HUES64 (cell line): Measurements from ENCODE around the gene PRDX4.

Experiments used
- H3K27ac ChIP-seq: 2 replicates; pipeline ENCODE4 v1.7.0; 2013; ENCODE audit warnings: low read depth, low read length, inconsistent platforms
- H3K27me3 ChIP-seq: 2 replicates; pipeline ENCODE4 v1.6.1; 2013; ENCODE audit warnings: mild to moderate bottlenecking, low read length; ENCODE audit not compliant: insufficient read depth
- H3K36me3 ChIP-seq: 2 replicates; pipeline ENCODE4 v1.6.1; 2013; ENCODE audit warnings: mild to moderate bottlenecking, low read length; ENCODE audit not compliant: insufficient read depth
- H3K4me1 ChIP-seq: 2 replicates; pipeline ENCODE4 v1.6.1; 2013; ENCODE audit warnings: mild to moderate bottlenecking, low read length, moderate library complexity; ENCODE audit not compliant: insufficient read depth
- H3K4me3 ChIP-seq: 2 replicates; pipeline ENCODE4 v1.5.1; 2013; ENCODE audit warnings: mild to moderate bottlenecking, low read length, moderate library complexity
- H3K9ac ChIP-seq: 2 replicates; pipeline ENCODE4 v1.6.1; 2013; ENCODE audit warnings: mild to moderate bottlenecking, low read depth, low read length
- H3K9me3 ChIP-seq: 2 replicates; pipeline ENCODE4 v1.6.1; 2013; ENCODE audit warnings: low read depth, low read length; ENCODE audit not compliant: insufficient read depth
- WGBS: fragments of 150-250, 120-280 bp; methylation state at CpG from one replicate; pipeline ENCODE4 v1.1.7; 2013; ENCODE audit warnings: missing lambda C conversion rate; 5-methylcytosine and 5-hydroxymethylcytosine counted together

PRDX4 gene

DNA sequence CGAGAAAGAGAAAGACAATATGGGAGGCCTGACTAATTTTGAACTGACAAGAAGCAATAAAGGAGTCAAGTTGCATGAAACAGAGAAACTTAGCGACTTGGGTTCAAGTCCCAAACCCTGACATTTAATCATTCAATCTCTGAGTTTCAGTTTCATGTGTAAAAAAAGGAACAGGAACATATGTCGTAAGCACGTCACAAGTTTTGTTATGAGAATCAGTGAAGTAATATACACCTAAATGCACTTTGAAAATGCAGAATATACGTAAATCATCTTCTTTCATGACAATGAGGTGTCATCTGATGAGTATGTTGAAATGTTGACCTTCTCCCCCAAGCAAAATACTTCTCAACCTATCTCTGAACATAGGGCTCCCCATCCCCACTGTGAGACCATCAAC lies 65.4 kb downstream of the PRDX4 start:
- peaks cover 38% of the 10 kb centered on the region for H3K36me3 ChIP-seq
- H3K9me3 ChIP-seq = no peaks in the 10 kb centered on the region
- no peak overlapping the region for H3K4me3 ChIP-seq
- WGBS = 78% methylated on average over 1 of the region's 5 CpGs
- H3K27ac ChIP-seq = no peak overlapping the region
- H3K4me1 ChIP-seq = no peaks in the 10 kb centered on the region
- no peak overlapping the region for H3K9ac ChIP-seq
- H3K27me3 ChIP-seq = no peaks in the 10 kb centered on the region
